Uterus (tissue), 4 donors: ENCODE results near the gene CPED1. TPM values are rescaled to one million over a fixed set of nuclear protein-coding genes. Genes with fewer than 3 reads are reported as not detected.

ENCODE experiments used
- DNase-seq, 2 donors: peaks; one replicate each; pipeline ENCODE4 v3.0.0-alpha.2; 2019 to 2020
- H3K27ac ChIP-seq, 2 donors: fragments of 200-600 bp; sonication (generic); 1 replicate in 1 of 2; 2 replicates in 1 of 2; pipeline ENCODE4 v1.5.1; 2016 to 2018
- H3K27me3 ChIP-seq, 2 donors: fragments of 200-600 bp; sonication (generic); one replicate each; pipeline ENCODE4 v1.5.1; 2018 to 2019; ENCODE audit warnings: control low read depth in 1 of 2
- H3K36me3 ChIP-seq, 2 donors: fragments of 200-600 bp; sonication (generic); one replicate each; pipeline ENCODE4 v1.5.1; 2019; ENCODE audit warnings: control low read depth in 1 of 2
- H3K4me1 ChIP-seq, 2 donors: fragments of 200-600 bp; sonication (generic); one replicate each; pipeline ENCODE4 v1.5.1; 2018 to 2019; ENCODE audit warnings: control low read depth in 1 of 2
- H3K4me3 ChIP-seq, 2 donors: fragments of 200-600 bp; sonication (generic); 1 replicate in 1 of 2; 2 replicates in 1 of 2; pipeline ENCODE4 v1.5.1; 2018 to 2019; ENCODE audit warnings: mild to moderate bottlenecking in 1 of 2
- H3K9me3 ChIP-seq, 2 donors: fragments of 200-600 bp; sonication (generic); one replicate each; pipeline ENCODE4 v1.5.1; 2019; ENCODE audit warnings: control low read depth in 1 of 2
- CTCF ChIP-seq, 4 experiments: fragments of 200-600 bp in 2 of 4; fragments of 450-650 bp in 2 of 4; sonication (generic) in 2 of 4; IDR thresholded peaks; one replicate each; pipeline ENCODE4 v1.5.1; 2016 to 2019; ENCODE audit warnings: antibody characterized with exemption in 4 of 4, mild to moderate bottlenecking in 2 of 4, moderate library complexity in 1 of 4
- POLR2A ChIP-seq, 2 donors: fragments of 450-650 bp; IDR thresholded peaks; one replicate each; pipeline ENCODE4 v1.6.1; 2016; ENCODE audit warnings: antibody characterized with exemption in 2 of 2, mild to moderate bottlenecking in 1 of 2, moderate library complexity in 1 of 2
- intact Hi-C: fragments of 100-400 bp; cut with DNase I; formaldehyde crosslinking; loops from one replicate; pipeline ENCODE4 v1.15.1; 2023; ENCODE audit warnings: low total_unique reads
- total RNA-seq, 4 donors: library from RNA; depleted of rRNA in 3 of 4; stranded (reverse); fragments of >200 nt in 3 of 4; gene quantifications; one replicate each; pipeline versions ENCODE4 v1.1.0 to v1.2.4, GENCODE V29; 2014 to 2023
- donor health status: DM: yes; HTN: yes; CAD: no.

CPED1 gene
- total RNA-seq, 4 donors from 2014 or later = 47.4 to 194 (median 59.2) TPM

GRCh38 chr7:121020249-121020988 lies 31.9 kb downstream of the CPED1 start:
- no peak overlapping the region for H3K4me3 ChIP-seq
- peaks cover 0 to 12% of the 10 kb centered on the region in 2 donors for H3K4me1 ChIP-seq
- intact Hi-C loops = no loop called here
- H3K27ac ChIP-seq = peak overlapping the region; percentile 58 to 60
- H3K36me3 ChIP-seq = no peaks in the 10 kb centered on the region
- no peak for DNase-seq
- TF ChIP-seq CTCF (IDR thresholded peaks at IDR 0.05) (no peak), POLR2A (IDR thresholded peaks at IDR 0.05) (no peak)
- H3K27me3 ChIP-seq = no peaks in the 10 kb centered on the region
- no peaks in the 10 kb centered on the region for H3K9me3 ChIP-seq

DNA sequence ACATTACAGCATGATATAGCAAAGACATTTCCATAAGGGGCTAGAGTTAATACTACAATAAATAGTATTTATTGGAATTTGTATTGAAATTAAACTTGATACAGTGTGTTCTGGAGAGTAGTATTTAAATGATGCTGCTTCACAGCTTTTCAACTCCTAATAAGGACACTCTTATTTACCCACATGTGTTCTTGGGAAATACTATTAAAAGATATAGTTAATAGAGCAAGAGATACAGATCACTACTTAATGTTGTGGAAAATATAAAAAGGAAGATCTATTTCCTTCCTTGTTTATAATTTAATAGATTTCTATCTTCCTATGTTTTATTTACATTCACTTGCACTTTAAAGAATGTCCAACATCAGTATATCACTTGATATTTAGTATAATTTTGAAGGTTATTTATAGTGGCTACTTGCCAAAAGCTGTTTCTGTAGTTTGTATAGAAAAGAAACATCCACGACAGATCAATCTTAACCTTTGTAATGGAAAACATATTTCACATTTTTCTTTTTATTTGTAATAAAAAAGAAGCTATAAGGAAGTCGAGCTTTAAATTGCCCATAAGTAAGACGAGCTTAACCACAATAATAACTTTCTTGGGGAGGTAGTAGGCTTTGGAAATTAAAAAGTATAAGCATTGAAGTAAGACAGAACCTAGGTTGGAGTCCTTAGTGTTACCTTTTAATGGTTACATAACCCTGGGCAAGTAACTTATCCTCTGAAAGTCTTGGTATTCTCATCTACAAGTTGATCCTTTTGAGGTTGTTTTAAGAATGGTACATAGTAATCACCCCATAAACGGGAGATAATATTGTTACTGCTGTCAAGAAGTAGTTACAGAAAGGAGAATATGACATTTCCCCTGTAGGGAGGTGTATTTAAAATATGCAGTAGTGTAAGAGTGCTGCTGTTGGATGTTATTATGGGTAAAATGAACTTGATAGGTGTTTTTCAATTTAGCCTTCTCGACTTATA lies 32.8 kb downstream of the CPED1 start:
- H3K9me3 ChIP-seq = no peaks in the 10 kb centered on the region
- no peak overlapping the region for H3K4me3 ChIP-seq
- H3K27me3 ChIP-seq = no peaks in the 10 kb centered on the region
- DNase-seq = no peak
- H3K27ac ChIP-seq = peak overlapping the region; percentile 58 to 60
- no peak for TF ChIP-seq CTCF (IDR thresholded peaks at IDR 0.05)
- TF ChIP-seq POLR2A (IDR thresholded peaks at IDR 0.05) = no peak
- no peaks in the 10 kb centered on the region for H3K36me3 ChIP-seq
- H3K4me1 ChIP-seq = peaks cover 0 to 12% of the 10 kb centered on the region in 2 donors
- intact Hi-C loops = no loop called here

GRCh38 chr7:121023194-121023593 lies 34.7 kb downstream of the CPED1 start:
- TF ChIP-seq POLR2A (IDR thresholded peaks at IDR 0.05) (no peak), CTCF (IDR thresholded peaks at IDR 0.05) (no peak)
- intact Hi-C loops = no loop called here
- no peaks in the 10 kb centered on the region for H3K27me3 ChIP-seq
- peak overlapping the region; percentile 60 to 70 for H3K27ac ChIP-seq
- no peaks in the 10 kb centered on the region for H3K9me3 ChIP-seq
- H3K4me3 ChIP-seq = no peak overlapping the region
- DNase-seq = no peak
- no peaks in the 10 kb centered on the region for H3K36me3 ChIP-seq
- peaks cover 0 to 8% of the 10 kb centered on the region in 2 donors for H3K4me1 ChIP-seq

DNA sequence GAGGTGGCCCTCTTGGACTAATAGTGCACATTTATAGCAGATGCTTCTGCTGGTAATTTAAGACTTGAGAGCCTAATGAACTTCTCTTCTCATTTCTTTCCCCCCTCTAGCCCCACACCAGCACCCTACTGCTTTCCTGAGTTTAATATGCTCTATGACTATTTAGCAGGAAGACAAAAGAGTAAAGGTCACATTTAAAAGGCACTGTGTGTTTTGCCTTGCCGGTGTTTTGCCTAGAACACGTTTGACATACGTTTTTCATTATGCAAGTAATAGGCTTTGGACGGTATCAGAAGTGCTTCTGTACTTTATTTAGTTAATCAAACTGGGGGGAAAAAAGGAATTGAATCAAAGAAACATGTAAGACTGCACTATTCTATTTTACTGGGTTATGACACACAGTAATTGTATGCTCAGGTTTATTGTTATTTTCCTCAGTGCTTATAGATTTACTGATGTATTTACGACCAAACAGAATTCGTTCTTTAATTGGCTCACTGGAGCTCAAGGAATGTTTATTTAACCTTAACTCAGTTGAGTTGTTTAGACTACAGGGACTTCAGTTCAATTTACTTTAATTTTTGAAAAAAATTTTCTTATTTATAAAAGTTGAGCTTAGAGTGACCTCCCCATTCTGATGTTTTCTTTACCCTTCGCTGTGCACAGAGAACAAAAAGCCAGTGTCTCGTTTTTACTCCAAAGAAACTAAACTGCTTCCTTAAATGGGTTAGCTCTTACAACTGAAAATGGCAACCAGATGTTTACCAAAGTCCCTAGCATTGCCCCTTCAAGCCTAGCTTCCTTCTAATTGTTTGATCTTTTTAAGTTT lies 35.4 kb downstream of the CPED1 start:
- no peak for TF ChIP-seq POLR2A (IDR thresholded peaks at IDR 0.05)
- TF ChIP-seq CTCF (IDR thresholded peaks at IDR 0.05) = no peak
- intact Hi-C loops = no loop called here
- H3K4me1 ChIP-seq = peaks cover 0 to 12% of the 10 kb centered on the region in 2 donors
- H3K27me3 ChIP-seq = no peaks in the 10 kb centered on the region
- no peaks in the 10 kb centered on the region for H3K36me3 ChIP-seq
- H3K4me3 ChIP-seq = no peak overlapping the region
- no peaks in the 10 kb centered on the region for H3K9me3 ChIP-seq
- peak overlapping the region; percentile 60 to 70 for H3K27ac ChIP-seq
- no peak for DNase-seq
